Stimulated activated CD4-positive, alpha-beta T cell treated with anti-CD3 and anti-CD28 coated beads, Interleukin-4, amount 100 ng/mL, for 4 hours (primary cell): Measurements from ENCODE around the gene BGLAP.

Experiments
- DNase-seq, 2 experiments: peaks; one replicate each; pipeline ENCODE4 v3.0.0-alpha.2; 2020

BGLAP gene

DNA sequence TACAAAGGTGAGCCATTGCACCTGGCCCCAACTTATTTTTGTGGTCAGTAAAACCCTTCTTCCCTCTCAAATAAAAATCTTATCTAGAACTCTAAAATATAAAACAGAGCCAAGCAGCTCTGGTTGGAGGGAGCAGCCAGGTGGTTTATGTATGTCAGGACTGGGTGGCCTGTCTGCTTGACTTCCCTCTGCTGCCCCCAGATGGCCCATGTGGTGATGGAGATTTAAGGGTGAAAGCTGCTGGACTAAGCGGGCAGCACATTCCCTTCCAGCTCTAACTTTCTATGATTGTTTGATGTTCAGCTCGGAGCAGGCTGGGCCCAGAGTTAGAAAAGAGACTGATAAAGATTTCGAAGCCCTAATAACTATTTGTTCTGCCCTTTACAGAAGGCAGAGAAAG is 17.8 kb downstream of the BGLAP start:
- no peak for DNase-seq

DNA sequence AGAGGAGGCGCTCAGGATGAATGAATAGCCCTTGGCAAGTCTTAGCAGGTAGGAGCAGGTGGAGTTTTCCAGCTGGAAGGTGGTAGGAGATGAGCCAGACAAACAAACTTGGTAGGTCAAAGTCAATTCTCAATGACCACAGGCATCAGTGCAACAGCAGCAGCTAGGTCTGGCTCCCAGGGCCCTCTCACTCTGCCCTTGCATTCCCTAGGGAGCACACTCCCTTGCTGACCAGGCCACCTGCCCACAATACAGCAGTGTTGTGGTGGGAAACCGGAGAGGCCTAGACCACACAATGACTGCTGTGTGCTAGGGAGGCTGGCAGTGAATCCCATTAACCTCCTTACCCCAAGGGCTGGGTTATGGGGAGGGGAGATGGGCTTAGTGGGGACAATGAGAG is 18.9 kb downstream of the BGLAP start:
- DNase-seq, result no peak

DNA sequence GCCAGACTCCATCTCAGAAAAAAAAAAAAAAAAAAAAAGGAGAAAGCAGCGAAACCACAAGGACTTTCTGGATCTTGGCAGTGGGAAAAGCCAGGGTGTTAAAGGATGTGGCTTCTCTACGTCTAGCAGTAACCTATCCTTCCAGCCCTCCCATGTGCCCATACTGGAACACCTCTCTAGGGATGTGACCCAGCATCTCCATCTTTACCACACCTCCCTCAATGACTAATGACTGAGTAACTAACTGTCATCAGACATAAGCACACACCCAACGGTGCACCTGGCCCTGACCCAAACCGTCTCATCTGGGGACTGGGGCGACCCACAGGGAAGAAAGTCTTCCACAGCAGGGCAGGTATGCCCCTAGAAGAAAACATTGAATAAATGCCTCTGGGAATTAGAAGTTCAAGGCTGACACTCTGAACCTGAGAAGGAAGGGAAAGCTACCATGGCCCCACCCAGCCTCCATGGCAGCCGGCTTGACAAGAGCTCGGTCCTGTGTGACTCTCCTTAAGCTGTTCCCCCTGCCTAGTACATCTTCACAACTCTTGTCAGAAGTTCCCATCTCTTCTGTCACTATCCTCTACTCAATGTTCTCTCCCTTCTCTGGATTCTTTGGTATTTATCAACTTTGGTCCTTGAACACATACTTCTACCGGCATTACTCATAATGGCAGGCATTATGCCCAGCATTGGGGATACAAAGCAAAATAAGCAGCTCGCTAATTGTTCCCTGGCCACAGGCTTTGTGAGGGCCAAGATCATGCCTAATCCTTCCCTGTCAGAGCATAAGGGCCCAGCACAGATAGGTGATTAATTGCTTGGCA is 20.7 kb downstream of the BGLAP start:
- no peak for DNase-seq

DNA sequence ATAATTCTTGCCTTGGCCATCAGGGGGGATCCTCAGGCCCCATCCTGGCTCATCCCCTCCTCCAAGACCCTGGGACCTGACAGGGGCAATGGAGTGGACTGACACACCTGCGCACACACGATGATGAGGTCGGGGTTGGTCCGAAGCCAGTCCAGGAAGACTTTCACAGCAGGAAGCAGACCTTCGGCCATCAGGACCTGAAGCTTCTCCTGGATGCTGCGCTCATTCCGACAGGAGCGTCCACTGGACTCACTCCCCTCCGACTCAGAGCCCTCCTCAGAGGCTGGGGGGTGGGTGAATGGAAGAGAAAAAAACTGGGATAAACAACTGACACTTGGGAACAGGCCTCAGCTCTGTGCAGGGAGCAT is 21.3 kb downstream of the BGLAP start:
- no peak for DNase-seq

DNA sequence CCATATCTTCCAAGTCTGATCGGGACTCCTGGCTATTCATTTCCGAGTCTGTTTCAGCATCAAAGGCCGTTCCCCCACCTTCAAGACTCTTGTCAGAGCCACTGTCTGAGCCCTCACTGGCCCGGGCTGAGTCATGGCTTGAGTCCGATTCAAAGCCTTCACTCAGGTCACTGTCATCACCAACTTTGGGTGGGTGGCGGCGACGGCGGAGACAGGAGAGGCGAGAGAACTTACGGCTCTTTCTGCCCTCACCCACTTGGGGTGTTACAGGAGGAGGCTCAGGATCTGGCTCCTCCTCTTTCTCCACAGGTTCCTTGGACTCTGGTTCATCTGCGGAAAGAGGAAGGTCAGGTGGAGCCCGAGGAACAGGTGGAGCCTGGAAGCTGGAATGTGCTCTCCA is 24.1 kb downstream of the BGLAP start:
- DNase-seq, result no peak

DNA sequence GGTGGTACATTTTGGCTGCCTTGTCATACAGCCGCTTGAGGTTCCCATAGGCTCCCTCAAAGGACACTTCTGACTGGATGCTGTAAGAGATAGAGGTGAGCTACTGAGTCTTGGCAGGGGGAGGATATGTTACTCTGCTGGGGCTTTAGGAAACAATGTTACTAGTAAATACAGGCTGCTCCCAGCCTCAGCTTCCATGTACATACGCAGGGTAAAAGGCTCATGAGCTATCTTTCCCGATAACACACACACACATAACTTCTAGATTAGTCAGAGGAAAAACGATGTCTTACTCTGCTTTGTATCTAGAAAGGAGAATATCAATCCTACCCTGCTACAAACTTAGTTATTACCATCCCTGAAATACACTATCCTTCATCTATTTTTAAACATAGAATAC is 26.4 kb downstream of the BGLAP start:
- no peak for DNase-seq

DNA sequence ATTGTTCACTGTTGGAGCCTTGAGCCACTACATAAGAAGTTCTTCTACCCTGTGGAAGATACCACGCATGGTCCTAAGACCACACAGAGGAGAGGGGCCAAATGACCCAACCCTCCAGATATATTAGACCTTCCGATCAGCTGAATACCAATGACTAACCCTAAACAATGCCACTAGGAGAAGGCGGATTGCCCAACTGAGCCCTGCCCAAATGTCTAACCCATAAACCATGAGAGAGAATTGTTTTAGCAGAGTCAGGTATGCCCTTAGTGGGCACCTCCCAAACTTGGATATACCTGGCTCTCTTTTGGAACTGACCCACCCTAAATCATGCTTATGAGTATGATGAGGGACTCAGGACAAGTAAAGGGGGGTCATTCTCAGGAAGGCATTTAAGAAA is 28.3 kb downstream of the BGLAP start:
- DNase-seq, result no peak

DNA sequence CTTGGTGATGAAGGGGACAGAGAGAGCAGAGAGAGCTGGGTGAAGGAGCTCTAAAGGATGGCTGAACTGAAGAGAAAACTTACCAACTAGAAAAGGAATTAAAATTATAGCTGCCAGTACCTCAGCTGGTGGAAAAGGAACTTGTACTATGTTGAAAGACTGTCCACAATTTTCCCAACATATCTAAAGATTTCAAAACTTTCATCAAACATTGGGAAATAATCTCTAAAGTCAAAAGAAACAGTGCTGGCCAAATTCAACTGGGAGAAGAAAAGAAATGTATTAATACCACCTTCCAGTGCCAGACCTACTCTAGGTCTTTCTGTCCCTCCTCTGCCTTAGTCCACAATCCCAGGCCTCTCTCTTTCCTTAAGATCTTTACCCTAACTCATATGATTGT is 34.5 kb downstream of the BGLAP start:
- no peak for DNase-seq

DNA sequence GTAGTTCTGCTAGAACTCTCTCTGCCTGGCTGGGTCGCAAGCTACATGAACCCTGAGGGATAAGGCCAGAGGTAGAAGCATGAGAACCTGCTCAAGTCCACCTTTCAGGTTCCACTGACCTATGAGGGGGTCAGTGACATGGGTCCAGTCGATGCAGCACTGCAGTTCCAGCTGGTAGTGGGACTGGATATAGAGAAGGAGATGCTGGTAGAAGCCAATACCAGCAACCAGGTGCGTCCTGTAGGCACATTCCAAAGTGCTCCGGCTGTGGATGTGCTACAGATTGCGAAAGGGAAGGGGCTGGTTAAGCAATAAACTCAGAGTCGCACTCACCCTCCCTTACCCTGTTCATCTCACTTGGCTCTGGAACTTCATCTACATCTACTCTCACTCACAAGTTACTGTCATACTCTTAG is 35.0 kb downstream of the BGLAP start:
- no peak for DNase-seq

DNA sequence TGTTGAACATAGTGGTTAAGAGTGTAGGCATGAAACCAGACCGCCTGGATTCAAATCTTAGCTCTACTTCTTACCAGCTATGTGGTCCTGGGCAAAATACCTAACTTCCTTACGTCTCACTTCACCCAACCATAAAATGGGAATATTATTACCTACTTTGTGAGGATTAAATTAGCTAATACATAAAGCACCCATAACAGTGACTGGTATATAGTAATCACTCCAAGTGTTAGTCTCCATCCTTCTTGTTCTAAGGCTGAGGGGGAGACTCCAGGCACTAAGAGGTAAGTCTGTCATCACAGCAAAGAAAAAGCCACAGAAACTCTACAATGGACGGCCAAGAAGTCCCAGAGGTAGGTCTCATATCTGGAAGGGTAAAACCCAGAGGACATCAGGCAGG is 37.9 kb downstream of the BGLAP start:
- no peak for DNase-seq

DNA sequence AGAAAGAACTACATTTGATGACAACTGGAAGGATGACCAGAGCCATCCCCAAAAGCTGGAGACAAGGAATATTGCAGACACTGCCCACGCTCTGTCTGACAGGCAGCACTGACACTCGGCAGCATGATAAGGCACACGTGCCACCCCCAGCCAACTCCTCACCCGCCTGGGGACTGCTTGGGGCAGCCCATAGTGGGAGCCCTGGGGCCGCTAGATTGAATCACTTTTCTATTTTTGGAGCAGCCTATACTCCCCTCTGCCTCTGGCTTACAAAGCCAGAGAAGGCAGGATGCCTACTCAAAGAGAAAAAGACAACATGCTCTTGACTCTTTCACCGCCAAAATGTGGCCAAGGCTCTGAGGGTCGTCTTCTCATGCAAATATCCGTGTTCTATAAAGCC is 39.3 kb downstream of the BGLAP start:
- peak; percentile 36 to 53 for DNase-seq

DNA sequence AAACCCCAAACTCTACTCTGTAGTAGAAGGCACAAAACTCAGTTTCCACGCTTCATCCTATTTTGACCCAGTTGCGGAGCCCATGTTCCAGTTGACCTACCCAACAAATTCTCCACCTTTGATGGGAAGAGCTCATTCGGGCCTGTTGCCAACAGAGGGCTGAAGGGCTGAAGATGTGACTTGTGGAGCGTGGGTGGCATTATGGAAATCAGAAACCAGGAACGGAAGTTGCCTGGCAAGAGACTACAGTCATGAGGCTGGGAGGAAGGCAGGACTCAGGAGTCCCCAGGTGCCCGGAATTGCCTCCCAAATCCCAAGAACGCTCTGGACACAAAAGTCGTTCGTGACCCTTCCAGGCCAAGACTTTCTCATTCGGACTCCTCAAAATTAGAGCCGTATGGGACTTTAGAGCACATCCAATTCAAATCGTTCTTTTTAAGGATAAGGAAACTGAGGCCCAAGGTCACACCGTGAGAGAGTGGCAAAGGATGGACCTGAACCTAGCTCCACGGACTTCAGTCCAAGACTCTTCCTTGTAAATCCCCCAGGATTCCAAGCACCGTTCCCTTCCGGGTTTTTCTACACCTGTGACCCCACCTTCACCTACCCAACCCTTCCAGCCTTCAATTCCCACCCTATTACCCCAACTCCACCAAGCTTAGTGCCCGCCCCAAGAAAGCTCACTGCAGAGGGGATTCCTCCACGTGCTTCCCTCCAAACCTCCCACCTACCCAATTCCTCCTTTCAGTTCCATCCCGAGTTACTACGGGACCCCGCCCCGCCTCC is 39.9 kb downstream of the BGLAP start:
- peak in 1 of 2 experiments; percentile 10 for DNase-seq

DNA sequence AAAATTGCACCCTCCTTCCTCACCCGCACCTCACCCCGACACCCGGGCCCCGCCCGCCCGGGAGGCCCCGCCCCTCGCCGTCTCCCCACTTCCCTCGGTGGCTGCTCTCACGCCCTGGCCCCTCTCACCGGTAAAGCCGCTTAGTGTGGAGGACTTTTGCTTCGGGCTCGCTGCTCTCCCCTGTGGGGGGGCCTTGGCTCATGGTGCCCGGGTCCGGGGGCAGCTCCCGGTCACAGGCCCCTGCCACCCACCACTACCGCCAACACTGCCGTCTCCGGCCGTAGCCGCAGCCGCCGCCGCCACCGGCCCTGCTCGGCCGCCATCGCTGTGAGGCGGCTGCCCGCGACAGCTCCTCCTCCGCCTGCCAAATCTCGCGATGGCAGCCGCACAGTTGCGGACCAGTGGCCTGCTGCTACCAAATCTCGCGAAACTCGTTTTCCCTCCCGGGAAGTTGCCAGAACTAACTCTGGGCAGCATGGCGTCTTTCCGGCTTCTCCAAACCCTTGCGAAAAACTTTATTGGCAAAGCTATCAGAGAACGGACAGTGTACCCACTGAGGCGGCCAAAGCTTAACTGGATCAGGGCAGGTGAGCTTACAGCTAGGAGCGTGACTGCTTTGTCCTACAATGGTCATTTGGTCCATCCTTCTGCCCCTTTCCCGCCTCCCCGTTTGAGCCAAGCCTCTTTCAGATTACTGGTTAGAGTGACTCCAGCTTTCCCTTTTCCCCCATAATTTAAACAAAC is 40.7 kb downstream of the BGLAP start, which contains the start of gene SMG5:
SMG5 (minus strand) TSS at position 347 of the 744 bp plus-strand sequence; CDS start at position 202, 145 bp downstream.
- peak; percentile 92 to 96 for DNase-seq

DNA sequence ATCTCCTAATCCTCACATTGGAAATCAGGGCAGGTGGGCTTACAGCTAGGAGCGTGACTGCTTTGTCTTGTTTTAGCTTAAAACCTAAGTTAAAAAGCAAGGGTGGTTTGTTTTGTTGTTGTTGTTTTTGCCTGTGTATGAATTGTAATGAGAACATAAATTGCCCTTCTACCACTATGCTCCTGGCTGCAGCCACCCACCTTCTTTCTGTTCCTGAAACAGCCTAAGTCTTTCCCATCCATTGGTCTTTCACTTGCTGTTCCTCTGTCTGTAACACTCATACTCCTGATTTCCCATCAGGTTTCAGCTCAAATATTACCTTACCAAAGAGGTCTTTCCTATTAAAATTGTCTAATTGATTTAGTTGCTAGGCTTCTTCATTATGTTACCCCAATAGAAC is 41.5 kb downstream of the BGLAP start:
- no peak for DNase-seq

DNA sequence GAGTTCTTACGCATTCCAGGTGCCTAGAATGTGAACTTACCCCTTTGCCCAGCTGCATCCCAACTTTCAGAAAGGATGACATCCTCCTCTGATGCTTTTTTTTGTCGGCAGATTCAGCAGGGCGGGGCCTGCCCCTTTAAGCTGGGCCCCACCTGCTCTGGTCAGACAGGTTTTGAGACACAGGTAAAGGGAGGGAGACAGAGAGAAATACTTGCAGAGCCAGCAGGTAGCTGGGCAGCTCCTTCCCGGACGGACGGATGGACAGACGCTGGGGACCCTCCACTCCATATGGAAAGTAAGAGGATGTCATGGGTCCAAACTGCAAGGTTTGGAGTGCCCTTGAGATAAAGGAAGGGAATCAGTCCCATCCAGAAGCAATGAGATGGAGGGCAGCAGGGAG is 42.1 kb downstream of the BGLAP start, which contains the start of gene TMEM79:
TMEM79 (plus strand) TSS at position 214 of the 400 bp plus-strand sequence. CDS start 902 bp downstream, outside the sequence.
- no peak for DNase-seq

DNA sequence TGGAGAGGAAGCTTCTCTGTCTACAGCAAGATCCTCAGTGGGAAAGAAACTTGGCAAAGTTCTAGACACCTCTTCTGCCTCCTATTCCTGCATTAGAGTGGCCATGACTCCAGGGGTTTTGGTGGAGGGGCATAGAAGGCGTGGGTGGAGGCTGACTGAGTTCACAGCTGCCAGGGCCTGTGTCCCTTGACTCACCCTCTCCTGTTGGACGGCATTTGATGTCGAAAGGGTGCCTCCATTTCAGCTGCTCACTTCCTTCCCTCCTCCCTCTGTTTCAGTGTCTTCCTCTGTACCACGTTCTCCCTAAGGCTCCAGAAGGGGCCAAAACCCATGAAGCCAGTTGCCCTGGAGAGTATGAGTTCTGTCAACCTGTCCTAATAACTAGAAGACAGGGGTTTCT is 42.8 kb downstream of the BGLAP start:
- no peak for DNase-seq

DNA sequence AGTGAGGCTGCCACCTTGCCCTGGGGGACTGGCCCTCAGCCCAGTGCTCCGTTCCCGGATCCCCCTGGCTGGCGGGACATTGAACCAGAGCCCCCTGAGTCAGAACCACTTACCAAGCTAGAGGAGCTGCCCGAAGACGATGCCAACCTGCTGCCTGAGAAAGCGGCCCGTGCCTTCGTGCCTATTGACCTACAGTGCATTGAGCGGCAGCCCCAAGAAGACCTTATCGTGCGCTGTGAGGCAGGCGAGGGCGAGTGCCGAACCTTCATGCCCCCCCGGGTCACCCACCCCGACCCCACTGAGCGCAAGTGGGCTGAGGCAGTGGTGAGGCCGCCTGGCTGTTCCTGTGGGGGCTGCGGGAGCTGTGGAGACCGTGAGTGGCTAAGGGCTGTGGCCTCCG is 43.5 kb downstream of the BGLAP start:
- DNase-seq, result no peak

DNA sequence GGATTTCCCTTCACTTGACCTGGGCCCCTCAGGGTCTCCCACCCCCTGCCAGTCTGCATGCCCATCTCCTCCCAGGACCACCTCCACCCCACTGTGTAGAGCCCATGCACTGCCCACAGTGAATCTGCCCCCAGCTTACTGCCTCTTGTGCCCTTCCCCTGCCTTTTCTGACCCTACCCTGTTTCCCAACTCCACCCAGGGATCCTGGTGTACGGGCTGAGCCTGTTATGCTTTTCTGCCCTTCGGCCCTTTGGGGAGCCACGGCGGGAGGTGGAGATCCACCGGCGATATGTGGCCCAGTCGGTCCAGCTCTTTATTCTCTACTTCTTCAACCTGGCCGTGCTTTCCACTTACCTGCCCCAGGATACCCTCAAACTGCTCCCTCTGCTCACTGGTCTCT is 44.1 kb downstream of the BGLAP start:
- DNase-seq, result no peak

DNA sequence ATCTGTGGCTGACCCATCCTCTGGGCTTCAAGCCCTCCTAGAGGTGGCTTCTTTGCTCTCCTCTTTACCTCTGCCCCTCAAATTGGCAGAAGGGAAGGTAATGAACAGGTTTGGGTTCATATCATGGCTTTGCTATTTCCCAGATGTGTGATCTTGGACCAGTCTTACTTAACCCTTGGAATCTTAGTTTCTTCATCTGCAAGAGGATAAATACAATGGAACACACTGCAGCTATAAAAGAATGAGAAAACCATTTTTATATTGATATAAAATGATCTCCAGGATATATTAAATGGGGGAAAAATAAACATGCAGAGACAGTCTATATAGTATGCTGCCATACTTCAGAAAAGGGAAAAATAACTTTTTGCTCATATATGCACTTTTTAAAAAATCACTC is 47.9 kb downstream of the BGLAP start:
- no peak for DNase-seq

DNA sequence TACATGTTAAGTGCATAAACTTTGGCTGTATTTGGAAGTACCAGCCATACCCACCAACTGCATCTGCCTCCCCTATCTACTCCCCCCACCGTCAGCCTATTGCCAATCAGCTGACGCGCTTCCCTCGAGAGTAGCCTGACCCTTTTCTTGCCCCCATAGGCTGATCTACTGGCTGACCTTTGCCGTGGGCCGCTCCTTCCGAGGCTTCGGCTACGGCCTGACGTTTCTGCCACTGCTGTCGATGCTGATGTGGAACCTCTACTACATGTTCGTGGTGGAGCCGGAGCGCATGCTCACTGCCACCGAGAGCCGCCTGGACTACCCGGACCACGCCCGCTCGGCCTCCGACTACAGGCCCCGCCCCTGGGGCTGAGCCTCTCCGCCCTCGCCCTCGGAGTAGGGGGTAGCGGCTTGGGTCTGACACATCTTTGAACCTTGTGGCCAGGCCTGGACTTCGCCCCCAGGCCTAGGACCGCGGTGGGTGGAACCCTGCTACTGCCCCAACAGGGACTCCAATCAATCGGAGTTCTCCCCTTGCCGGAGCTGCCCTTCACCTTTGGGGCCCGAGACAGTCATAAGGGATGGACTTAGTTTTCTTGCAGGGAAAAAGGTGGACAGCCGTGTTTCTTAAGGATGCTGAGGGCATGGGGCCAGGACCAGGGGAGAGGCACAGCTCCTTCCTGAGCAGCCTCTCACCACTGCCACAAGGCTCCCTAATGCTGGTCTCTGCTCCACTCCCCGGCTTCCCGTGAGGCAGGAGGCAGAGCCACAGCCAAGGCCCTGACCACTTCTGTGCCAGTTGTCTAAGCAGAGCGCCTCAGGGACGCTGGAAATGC is 49.5 kb downstream of the BGLAP start:
- DNase-seq, result peak in 1 of 2 experiments; percentile 18
